HEK293 (cell line): ENCODE results near the gene GLT8D2.

Experiments
- IKZF3 ChIP-seq: fragments of 450-650 bp; IDR thresholded peaks from 2 replicates; pipeline ENCODE4 v1.5.0; 2018; ENCODE audit warnings: missing biosample characterization, mild to moderate bottlenecking, missing genetic modification characterization, moderate library complexity
- MYNN ChIP-seq: fragments of 450-650 bp; formaldehyde crosslinking; IDR thresholded peaks from 2 replicates; pipeline ENCODE4 v1.5.1; 2016; ENCODE audit warnings: missing biosample characterization, missing genetic modification characterization, borderline replicate concordance
- ZEB2 ChIP-seq: fragments of 450-650 bp; formaldehyde crosslinking; IDR thresholded peaks from 2 replicates; pipeline ENCODE4 v1.5.1; 2016; ENCODE audit warnings: missing biosample characterization, missing genetic modification characterization
- ZFHX2 ChIP-seq: fragments of 450-650 bp; formaldehyde crosslinking; conservative IDR thresholded peaks from 2 replicates; pipeline ENCODE4 v1.5.1; 2016; ENCODE audit warnings: missing biosample characterization, missing genetic modification characterization
- ZNF19 ChIP-seq: fragments of 450-650 bp; formaldehyde crosslinking; IDR thresholded peaks from 2 replicates; pipeline ENCODE4; 2016; ENCODE audit warnings: missing biosample characterization, missing genetic modification characterization, low read depth
- ZNF366 ChIP-seq: fragments of 450-650 bp; formaldehyde crosslinking; conservative IDR thresholded peaks from 2 replicates; pipeline ENCODE4 v1.5.1; 2016; ENCODE audit warnings: missing biosample characterization, missing genetic modification characterization
- ZNF555 ChIP-seq: fragments of 450-650 bp; formaldehyde crosslinking; conservative IDR thresholded peaks from 2 replicates; pipeline ENCODE4 v1.5.1; 2017; ENCODE audit warnings: missing biosample characterization, mild to moderate bottlenecking, missing genetic modification characterization, inconsistent platforms
- TF ChIP-seq, protein P1 (sequence below): fragments of 450-650 bp; formaldehyde crosslinking; IDR thresholded peaks from 2 replicates; pipeline ENCODE4 v1.5.1; 2016; ENCODE audit warnings: missing biosample characterization, missing genetic modification characterization
- TF ChIP-seq, protein P2 (sequence below): fragments of 450-650 bp; formaldehyde crosslinking; IDR thresholded peaks from 2 replicates; pipeline ENCODE4 v1.5.1; 2016; ENCODE audit warnings: missing biosample characterization, missing genetic modification characterization

DNA sequence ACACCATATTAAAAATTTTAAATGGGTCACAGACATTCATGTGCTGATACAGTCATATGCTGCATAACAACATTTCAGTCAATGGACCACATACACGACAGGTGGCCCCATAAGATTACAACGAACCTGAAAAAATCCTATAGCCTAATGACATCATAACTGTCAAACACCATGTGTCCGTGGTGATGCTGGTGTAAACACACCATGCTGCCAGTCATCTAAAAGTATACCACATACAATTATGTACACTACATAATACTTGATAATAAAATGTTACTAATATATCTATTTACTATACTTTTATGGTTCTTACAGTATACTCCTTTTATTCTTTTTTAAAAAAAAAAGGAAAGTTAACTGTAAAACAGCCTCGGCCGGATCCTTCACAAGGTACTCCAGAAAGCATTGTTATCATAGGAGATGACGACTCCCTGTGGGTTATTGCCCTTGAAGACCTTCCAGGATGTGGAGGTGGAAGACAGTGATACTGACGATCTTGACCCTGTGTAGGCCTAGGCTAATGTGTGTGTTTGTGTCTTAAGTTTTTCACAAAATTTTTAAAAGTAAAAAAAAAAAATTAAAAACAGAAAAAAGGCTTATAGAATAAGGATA is 89.3 kb downstream of the GLT8D2 start:
- TF ChIP-seq ZNF555 (tag by site-specific recombination) (no peak), ZNF19 (tag by site-specific recombination) (no peak), MYNN (tag by site-specific recombination) (no peak), ZEB2 (no peak), IKZF3 (tag by site-specific recombination) (no peak), ZNF366 (tag by site-specific recombination) (no peak), ZFHX2 (tag by site-specific recombination) (no peak)
- TF ChIP-seq, protein P1, sequence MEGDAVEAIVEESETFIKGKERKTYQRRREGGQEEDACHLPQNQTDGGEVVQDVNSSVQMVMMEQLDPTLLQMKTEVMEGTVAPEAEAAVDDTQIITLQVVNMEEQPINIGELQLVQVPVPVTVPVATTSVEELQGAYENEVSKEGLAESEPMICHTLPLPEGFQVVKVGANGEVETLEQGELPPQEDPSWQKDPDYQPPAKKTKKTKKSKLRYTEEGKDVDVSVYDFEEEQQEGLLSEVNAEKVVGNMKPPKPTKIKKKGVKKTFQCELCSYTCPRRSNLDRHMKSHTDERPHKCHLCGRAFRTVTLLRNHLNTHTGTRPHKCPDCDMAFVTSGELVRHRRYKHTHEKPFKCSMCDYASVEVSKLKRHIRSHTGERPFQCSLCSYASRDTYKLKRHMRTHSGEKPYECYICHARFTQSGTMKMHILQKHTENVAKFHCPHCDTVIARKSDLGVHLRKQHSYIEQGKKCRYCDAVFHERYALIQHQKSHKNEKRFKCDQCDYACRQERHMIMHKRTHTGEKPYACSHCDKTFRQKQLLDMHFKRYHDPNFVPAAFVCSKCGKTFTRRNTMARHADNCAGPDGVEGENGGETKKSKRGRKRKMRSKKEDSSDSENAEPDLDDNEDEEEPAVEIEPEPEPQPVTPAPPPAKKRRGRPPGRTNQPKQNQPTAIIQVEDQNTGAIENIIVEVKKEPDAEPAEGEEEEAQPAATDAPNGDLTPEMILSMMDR (tag by site-specific recombination) = no peak
- TF ChIP-seq, protein P2, sequence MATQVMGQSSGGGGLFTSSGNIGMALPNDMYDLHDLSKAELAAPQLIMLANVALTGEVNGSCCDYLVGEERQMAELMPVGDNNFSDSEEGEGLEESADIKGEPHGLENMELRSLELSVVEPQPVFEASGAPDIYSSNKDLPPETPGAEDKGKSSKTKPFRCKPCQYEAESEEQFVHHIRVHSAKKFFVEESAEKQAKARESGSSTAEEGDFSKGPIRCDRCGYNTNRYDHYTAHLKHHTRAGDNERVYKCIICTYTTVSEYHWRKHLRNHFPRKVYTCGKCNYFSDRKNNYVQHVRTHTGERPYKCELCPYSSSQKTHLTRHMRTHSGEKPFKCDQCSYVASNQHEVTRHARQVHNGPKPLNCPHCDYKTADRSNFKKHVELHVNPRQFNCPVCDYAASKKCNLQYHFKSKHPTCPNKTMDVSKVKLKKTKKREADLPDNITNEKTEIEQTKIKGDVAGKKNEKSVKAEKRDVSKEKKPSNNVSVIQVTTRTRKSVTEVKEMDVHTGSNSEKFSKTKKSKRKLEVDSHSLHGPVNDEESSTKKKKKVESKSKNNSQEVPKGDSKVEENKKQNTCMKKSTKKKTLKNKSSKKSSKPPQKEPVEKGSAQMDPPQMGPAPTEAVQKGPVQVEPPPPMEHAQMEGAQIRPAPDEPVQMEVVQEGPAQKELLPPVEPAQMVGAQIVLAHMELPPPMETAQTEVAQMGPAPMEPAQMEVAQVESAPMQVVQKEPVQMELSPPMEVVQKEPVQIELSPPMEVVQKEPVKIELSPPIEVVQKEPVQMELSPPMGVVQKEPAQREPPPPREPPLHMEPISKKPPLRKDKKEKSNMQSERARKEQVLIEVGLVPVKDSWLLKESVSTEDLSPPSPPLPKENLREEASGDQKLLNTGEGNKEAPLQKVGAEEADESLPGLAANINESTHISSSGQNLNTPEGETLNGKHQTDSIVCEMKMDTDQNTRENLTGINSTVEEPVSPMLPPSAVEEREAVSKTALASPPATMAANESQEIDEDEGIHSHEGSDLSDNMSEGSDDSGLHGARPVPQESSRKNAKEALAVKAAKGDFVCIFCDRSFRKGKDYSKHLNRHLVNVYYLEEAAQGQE (tag by site-specific recombination) = no peak
